Nephron (organoid): Measurements from ENCODE around the gene SLC1A1.

Source experiments
- H3K27ac Mint-ChIP-seq, 3 experiments: 2 replicates each; pipeline ENCODE4 v1.8.0; 2020; ENCODE audit warnings: mixed read lengths in 3 of 3, mild to moderate bottlenecking in 2 of 3, moderate library complexity in 1 of 3
- H3K27me3 Mint-ChIP-seq: 2 replicates; pipeline ENCODE4 v1.8.0; 2021; ENCODE audit warnings: low read depth, mild to moderate bottlenecking, moderate library complexity, mixed read lengths
- H3K36me3 Mint-ChIP-seq: 2 replicates; pipeline ENCODE4 v1.8.0; 2020; ENCODE audit warnings: low read depth, mixed read lengths
- H3K4me1 Mint-ChIP-seq: 2 replicates; pipeline ENCODE4 v1.8.0; 2020; ENCODE audit warnings: mixed read lengths
- H3K4me3 Mint-ChIP-seq, 3 experiments: 2 replicates each; pipeline ENCODE4 v1.8.0; 2020; ENCODE audit warnings: mild to moderate bottlenecking in 3 of 3, mixed read lengths in 3 of 3, moderate library complexity in 2 of 3
- H3K9me3 Mint-ChIP-seq: 2 replicates; pipeline ENCODE4 v1.8.0; 2020; ENCODE audit warnings: mixed read lengths
- CTCF ChIP-seq, 3 experiments: fragments of 200-600 bp; sonication (generic); IDR thresholded peaks; one replicate each; pipeline ENCODE4 v1.5.0; 2021; ENCODE audit warnings: antibody characterized with exemption in 3 of 3; ENCODE audit not compliant: unreplicated experiment in 3 of 3

Gene SLC1A1

DNA sequence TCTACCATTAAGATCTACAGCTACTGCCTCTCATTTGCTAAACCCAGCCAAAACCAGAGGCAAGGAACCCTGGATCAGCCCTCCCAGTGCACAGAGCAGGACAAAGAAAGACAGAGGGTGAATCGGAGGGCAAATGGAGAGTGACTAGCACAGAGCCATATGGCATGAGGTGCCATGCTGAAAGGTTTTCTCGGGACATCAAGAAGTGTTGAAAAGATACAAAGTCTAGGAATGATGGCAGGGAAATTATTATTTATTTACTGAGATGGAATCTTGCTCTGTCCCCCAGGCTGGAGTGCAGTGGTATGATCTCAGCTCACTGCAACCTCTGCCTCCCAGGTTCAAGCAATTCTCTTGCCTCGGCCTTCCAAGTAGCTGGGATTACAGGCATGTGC lies 19.3 kb downstream of the SLC1A1 start:
- no peak for TF ChIP-seq CTCF (IDR thresholded peaks at IDR 0.05; ENCODE audit: unreplicated experiment in 3 of 3)
- no peaks in the 10 kb centered on the region for H3K27me3 Mint-ChIP-seq

GRCh38 chr9:4510546-4511322 lies 20.5 kb downstream of the SLC1A1 start:
- H3K27ac Mint-ChIP-seq = peak overlapping the region in 1 of 3 experiments; percentile 52
- H3K4me3 Mint-ChIP-seq = no peak overlapping the region
- no peaks in the 10 kb centered on the region for H3K27me3 Mint-ChIP-seq
- no peaks in the 10 kb centered on the region for H3K36me3 Mint-ChIP-seq
- no peaks in the 10 kb centered on the region for H3K4me1 Mint-ChIP-seq
- no peaks in the 10 kb centered on the region for H3K9me3 Mint-ChIP-seq
- TF ChIP-seq CTCF (IDR thresholded peaks at IDR 0.05; ENCODE audit: unreplicated experiment in 3 of 3) = no peak

More for the DNA sequence above, 19.3 kb downstream of the SLC1A1 start:
- Mint-ChIP-seq H3K4me1 (no peaks in the 10 kb centered on the region), H3K27ac (no peak overlapping the region), H3K36me3 (no peaks in the 10 kb centered on the region), H3K4me3 (no peak overlapping the region), H3K9me3 (no peaks in the 10 kb centered on the region)

- Mint-ChIP-seq H3K4me1 (no peaks in the 10 kb centered on the region), H3K27ac (no peak overlapping the region), H3K36me3 (no peaks in the 10 kb centered on the region), H3K27me3 (no peaks in the 10 kb centered on the region), H3K9me3 (no peaks in the 10 kb centered on the region), H3K4me3 (no peak overlapping the region)
- TF ChIP-seq CTCF (IDR thresholded peaks at IDR 0.05; ENCODE audit: unreplicated experiment in 3 of 3) = no peak
Observed at GRCh38 chr9:4514252-4515128, 24.2 kb downstream of the SLC1A1 start.

- H3K27me3 Mint-ChIP-seq = no peaks in the 10 kb centered on the region
- H3K36me3 Mint-ChIP-seq = no peaks in the 10 kb centered on the region
- no peak overlapping the region for H3K4me3 Mint-ChIP-seq
- no peaks in the 10 kb centered on the region for H3K4me1 Mint-ChIP-seq
- H3K27ac Mint-ChIP-seq = no peak overlapping the region
- H3K9me3 Mint-ChIP-seq = no peaks in the 10 kb centered on the region
- no peak for TF ChIP-seq CTCF (IDR thresholded peaks at IDR 0.05; ENCODE audit: unreplicated experiment in 3 of 3)
Observed at GRCh38 chr9:4515958-4516375, 25.7 kb downstream of the SLC1A1 start.

- TF ChIP-seq CTCF (IDR thresholded peaks at IDR 0.05; ENCODE audit: unreplicated experiment in 3 of 3) = no peak
- Mint-ChIP-seq H3K4me1 (no peaks in the 10 kb centered on the region), H3K27me3 (no peaks in the 10 kb centered on the region), H3K27ac (no peak overlapping the region), H3K9me3 (no peaks in the 10 kb centered on the region), H3K36me3 (no peaks in the 10 kb centered on the region), H3K4me3 (no peak overlapping the region)
Observed at GRCh38 chr9:4517274-4517673, 27.0 kb downstream of the SLC1A1 start.
